Measurements from ENCODE around the gene ARHGEF37.
"Not testable (repeated sequence)": the region's sequence is repeated elsewhere in the genome, so short reads cannot be mapped to it uniquely, and the experiment has no call there.

Gene ARHGEF37

GRCh38 chr5:149649730-149650129 is 68.4 kb downstream of the ARHGEF37 start:
- not testable (repeated sequence) for DNase-seq

- peak in 3 of 6 experiments; percentile 33 to 48 (median 33) for DNase-seq
Observed at GRCh38 chr5:149651686-149652085, 70.4 kb downstream of the ARHGEF37 start.

- DNase-seq: no peak
Observed at GRCh38 chr5:149652697-149653096, 71.4 kb downstream of the ARHGEF37 start.

GRCh38 chr5:149654231-149654630 is 72.9 kb downstream of the ARHGEF37 start:
- DNase-seq: no peak

- no peak for DNase-seq
Observed at GRCh38 chr5:149654883-149655505, 73.7 kb downstream of the ARHGEF37 start.

GRCh38 chr5:149656576-149657182 is 75.4 kb downstream of the ARHGEF37 start:
- peak in 1 of 6 experiments; percentile 8 for DNase-seq

GRCh38 chr5:149657324-149657723 is 76.0 kb downstream of the ARHGEF37 start:
- no peak for DNase-seq

- DNase-seq: no peak
Observed at GRCh38 chr5:149658299-149658698, 77.0 kb downstream of the ARHGEF37 start.

GRCh38 chr5:149664083-149664482 is 82.8 kb downstream of the ARHGEF37 start:
- no peak for DNase-seq

GRCh38 chr5:149664666-149665415 is 83.5 kb downstream of the ARHGEF37 start:
- no peak for DNase-seq

- DNase-seq: no peak
Observed at GRCh38 chr5:149665416-149666175, 84.3 kb downstream of the ARHGEF37 start.

GRCh38 chr5:149666212-149666852 is 85.0 kb downstream of the ARHGEF37 start:
- DNase-seq: no peak

GRCh38 chr5:149667084-149667828 is 86.0 kb downstream of the ARHGEF37 start:
- peak in 1 of 6 experiments; percentile 12 for DNase-seq

- no peak for DNase-seq
Observed at GRCh38 chr5:149667829-149668330, 86.6 kb downstream of the ARHGEF37 start.

GRCh38 chr5:149669273-149669672 is 88.0 kb downstream of the ARHGEF37 start:
- peak in 1 of 6 experiments; percentile 11 for DNase-seq

- DNase-seq: no peak
Observed at GRCh38 chr5:149671544-149671943, 90.2 kb downstream of the ARHGEF37 start.

GRCh38 chr5:149672701-149673476 is 91.6 kb downstream of the ARHGEF37 start:
- DNase-seq: no peak

- DNase-seq: no peak
Observed at GRCh38 chr5:149674686-149675085, 93.4 kb downstream of the ARHGEF37 start.

- DNase-seq: no peak
Observed at GRCh38 chr5:149675610-149676201, 94.4 kb downstream of the ARHGEF37 start.

- DNase-seq: no peak
Observed at GRCh38 chr5:149677731-149678130, 96.4 kb downstream of the ARHGEF37 start.

Data from stimulated activated naive CD4-positive, alpha-beta T cell (primary cell).